ENCODE data around the gene VPS29. TPM values are rescaled to one million over a fixed set of nuclear protein-coding genes. Genes with fewer than 3 reads are reported as not detected.

VPS29 gene
- total and polyA plus RNA-seq, 2 of the 4 experiments (the other 2 are of a cell fraction), result 122 to 150 TPM

- TF ChIP-seq MAZ (IDR thresholded peaks at IDR 0.05; ENCODE audit: borderline replicate concordance, low read depth, low read length), result no peak
Measured at GRCh38 chr12:110543252-110543959, 41.5 kb upstream of the VPS29 start (continued).

- H2BK120ac ChIP-seq (ENCODE audit: low read depth, low read length), result no peak overlapping the region
- no peak overlapping the region for H3K14ac ChIP-seq (replicated peaks; ENCODE audit: low read depth, low read length)
- H3K4me2 ChIP-seq (ENCODE audit: low read depth, low read length), result no peak overlapping the region
- H4K8ac ChIP-seq (ENCODE audit: low read depth in 2 of 2, low read length in 2 of 2), result no peak overlapping the region
- H3K27me3 ChIP-seq (ENCODE audit: control insufficient read depth, insufficient read depth, low read length), result no peaks in the 10 kb centered on the region
- ATAC-seq (ENCODE audit: low read depth), result no peak
- in situ Hi-C loops (cut with MboI; ENCODE audit: low sequenced_read_pairs) (no loop called here), intact Hi-C loops (cut with micrococcal nuclease) (no loop called here), dilution Hi-C loops (cut with HindIII; ENCODE audit: low sequenced_read_pairs, unreplicated experiment) (no loop called here)
- TF ChIP-seq POLR2A (IDR thresholded peaks at IDR 0.05; ENCODE audit: low read depth, low read length) (no peak), USF2 (IDR thresholded peaks at IDR 0.05; ENCODE audit: low read depth, low read length) (no peak), CEBPB (IDR thresholded peaks at IDR 0.05; ENCODE audit: low read depth, low read length) (no peak), MAZ (IDR thresholded peaks at IDR 0.05; ENCODE audit: borderline replicate concordance, low read depth, low read length) (no peak), BHLHE40 (IDR thresholded peaks at IDR 0.05; ENCODE audit: low read depth, low read length) (no peak), MXI1 (IDR thresholded peaks at IDR 0.05; ENCODE audit: borderline replicate concordance, low read depth, low read length) (no peak), SMC3 (IDR thresholded peaks at IDR 0.05; ENCODE audit: low read depth, low read length) (no peak), RFX5 (IDR thresholded peaks at IDR 0.05; ENCODE audit: low read depth, low read length) (no peak), RAD21 (IDR thresholded peaks at IDR 0.05; ENCODE audit: low read length) (no peak), MAFK (IDR thresholded peaks at IDR 0.05; ENCODE audit: low read depth, low read length) (no peak), NFE2L2 (IDR thresholded peaks at IDR 0.05; ENCODE audit: low read depth, low read length) (no peak), CHD1 (IDR thresholded peaks at IDR 0.05; ENCODE audit: low read depth, low read length) (no peak), FOS (IDR thresholded peaks at IDR 0.05; ENCODE audit: low read depth, low read length) (no peak), CTCF (conservative IDR thresholded peaks at IDR 0.05; ENCODE audit: low read depth, low read length) (no peak), RCOR1 (IDR thresholded peaks at IDR 0.05; ENCODE audit: insufficient replicate concordance, low read length) (no peak)
- no peak overlapping the region for H4K5ac ChIP-seq (ENCODE audit: low read depth, low read length)
- no peak overlapping the region for H2BK15ac ChIP-seq (ENCODE audit: low read depth, low read length)
- H3K27ac ChIP-seq (ENCODE audit: insufficient read depth, low read length), result no peak overlapping the region
- H4K20me1 ChIP-seq (ENCODE audit: insufficient read depth, low read length), result 0 out of 2 replicates have a peak, but pooled peaks cover 3% of the 10 kb centered on the region
- no peak overlapping the region for H2AFZ ChIP-seq (replicated peaks; ENCODE audit: low read length, poor library complexity)
- no peak overlapping the region for H2AK5ac ChIP-seq (ENCODE audit: low read depth, low read length)
- H3K18ac ChIP-seq (ENCODE audit: low read depth, low read length), result no peak overlapping the region
- no peak overlapping the region for H3K9ac ChIP-seq (ENCODE audit: low read depth, low read length)
- H3K4me3 ChIP-seq (ENCODE audit: insufficient read depth, low read depth, low read length), result no peak overlapping the region
- H3K4ac ChIP-seq (ENCODE audit: low read depth, low read length), result no peak overlapping the region
- peaks cover 15% of the 10 kb centered on the region for H3K9me1 ChIP-seq (ENCODE audit: insufficient read depth, low read length)
- no peak overlapping the region for H2AK9ac ChIP-seq (replicated peaks; ENCODE audit: low read depth, low read length, poor library complexity)
- CTCF ChIA-PET, result no interaction called here
- H2BK5ac ChIP-seq (ENCODE audit: low read depth, low read length, poor library complexity, severe bottlenecking), result no peak overlapping the region
- no TSS peak for BruUV-seq (replicated peaks)
- H3K36me3 ChIP-seq (ENCODE audit: control insufficient read depth, insufficient read depth, low read length), result peaks cover 19% of the 10 kb centered on the region
- H3K79me1 ChIP-seq (ENCODE audit: low read depth in 1 of 2, low read length in 2 of 2), result peaks cover 21 to 63% of the 10 kb centered on the region in 2 experiments
- H3K23ac ChIP-seq (ENCODE audit: low read depth, low read length), result no peak overlapping the region
- no peak overlapping the region for H3K56ac ChIP-seq (ENCODE audit: extremely low read depth, insufficient read depth, low read length)
- WGBS, 2 experiments (ENCODE audit: extremely low coverage in 2 of 2, insufficient read length in 1 of 2), result no CpG with 5 or more reads among the region's 8 CpGs
- DNase-seq, result no peak
- POLR2A ChIA-PET (ENCODE audit: unreplicated experiment), result no interaction called here
- no peak overlapping the region for H2BK20ac ChIP-seq (ENCODE audit: low read depth, low read length)
- peaks cover 13% of the 10 kb centered on the region for H3K4me1 ChIP-seq (ENCODE audit: control insufficient read depth, insufficient read depth, low read length)
- no peak overlapping the region for H4K91ac ChIP-seq (ENCODE audit: insufficient read depth, low read depth, low read length)
- no peaks in the 10 kb centered on the region for H3K9me3 ChIP-seq (ENCODE audit: control insufficient read depth, insufficient read depth, low read length)
Measured at GRCh38 chr12:110540048-110540447, 38.1 kb upstream of the VPS29 start.

Data from IMR-90 (cell line).